GM23248 (cell line): ENCODE measurements around the gene TFF1.

Experiments
- EZH2 ChIP-seq: fragments of 200-600 bp; sonication (generic); IDR thresholded peaks from 2 replicates; pipeline ENCODE4 v1.6.1; 2018; ENCODE audit warnings: antibody characterized with exemption, mild to moderate bottlenecking; ENCODE audit not compliant: insufficient read depth, poor library complexity, severe bottlenecking
- EZH2phosphoT487 ChIP-seq: fragments of 200-600 bp; sonication (generic); IDR thresholded peaks from 2 replicates; pipeline ENCODE4 v1.6.1; 2018; ENCODE audit warnings: antibody characterized with exemption, moderate library complexity, mild to moderate bottlenecking, low read depth; ENCODE audit not compliant: insufficient read depth

- no peak for TF ChIP-seq EZH2phosphoT487
- no peak for TF ChIP-seq EZH2
Observed at GRCh38 chr21:42353623-42354022, 12.7 kb downstream of the TFF1 start.
